PC-9 (cell line): ENCODE measurements around the gene DHCR7. TPM values are rescaled to one million over a fixed set of nuclear protein-coding genes. Genes with fewer than 3 reads are reported as not detected.
A peak's percentile ranks its signal among the peaks of the same experiment; 100 is the strongest.

Experiments
- BruUV-seq: library from RNA; stranded (reverse); fragments of 400-500 nt; replicated peaks from 2 replicates; lab custom pipeline; 2021; lab: Mats Ljungman, UMichigan
- CTCF ChIA-PET: fragments of 300-600 bp; sonication (Branson Sonifier 250); formaldehyde crosslinking; loops from one replicate; lab custom pipeline; 2022; ENCODE audit warnings: antibody characterized with exemption; lab: Charles Lee
- POLR2A ChIA-PET: fragments of 300-600 bp; sonication (Branson Sonifier 250); formaldehyde crosslinking; loops from one replicate; lab custom pipeline; 2022; ENCODE audit warnings: antibody characterized with exemption; ENCODE audit not compliant: unreplicated experiment; lab: Charles Lee
- DNase-seq, 2 experiments: peaks; one replicate each; pipeline versions ENCODE4 v3.0.0 to v3.0.0-alpha.2; 2015 to 2022; ENCODE audit warnings: mixed read lengths in 1 of 2
- H2AFZ ChIP-seq: fragments of 200-600 bp; sonication (generic); 2 replicates; pipeline ENCODE4 v1.8.1; 2017; ENCODE audit warnings: antibody characterized with exemption
- H3F3A ChIP-seq: fragments of 200-600 bp; sonication (generic); 2 replicates; pipeline ENCODE4 v1.8.1; 2017; ENCODE audit warnings: antibody characterized with exemption, mild to moderate bottlenecking, low read depth; ENCODE audit not compliant: insufficient read depth
- H3K27ac ChIP-seq: fragments of 200-600 bp; sonication (generic); 2 replicates; pipeline ENCODE4 v1.6.1; 2016; ENCODE audit warnings: mixed run types
- H3K27me3 ChIP-seq: fragments of 200-600 bp; sonication (generic); 2 replicates; pipeline ENCODE4 v1.6.1; 2016; ENCODE audit warnings: low read depth, mixed run types; ENCODE audit not compliant: insufficient read depth
- H3K36me3 ChIP-seq: fragments of 200-600 bp; sonication (generic); 2 replicates; pipeline ENCODE4 v1.6.1; 2016; ENCODE audit warnings: low read depth, mixed run types
- H3K4me1 ChIP-seq: fragments of 200-600 bp; sonication (generic); replicated peaks from 2 replicates; pipeline ENCODE4 v1.6.1; 2016; ENCODE audit warnings: mixed run types; ENCODE audit not compliant: insufficient read depth
- H3K4me2 ChIP-seq: fragments of 200-600 bp; sonication (generic); 2 replicates; pipeline ENCODE4 v1.6.1; 2017; ENCODE audit warnings: mixed run types
- H3K4me3 ChIP-seq: fragments of 200-600 bp; sonication (generic); 2 replicates; pipeline ENCODE4 v1.6.1; 2016; ENCODE audit warnings: mixed run types
- H3K79me2 ChIP-seq: fragments of 200-600 bp; sonication (generic); 2 replicates; pipeline ENCODE4 v1.6.1; 2017; ENCODE audit warnings: low read depth, mixed run types
- H3K9me2 ChIP-seq: fragments of 200-600 bp; sonication (generic); 2 replicates; pipeline ENCODE4 v1.8.1; 2017; ENCODE audit warnings: mild to moderate bottlenecking; ENCODE audit not compliant: insufficient read depth
- H3K9me3 ChIP-seq: fragments of 200-600 bp; sonication (generic); 2 replicates; pipeline ENCODE4 v1.8.1; 2016; ENCODE audit warnings: low read depth; ENCODE audit not compliant: insufficient read depth
- H4K20me1 ChIP-seq: fragments of 200-600 bp; sonication (generic); 2 replicates; pipeline ENCODE4 v1.8.1; 2017; ENCODE audit not compliant: insufficient read depth
- CTCF ChIP-seq: fragments of 200-600 bp; sonication (generic); conservative IDR thresholded peaks from 2 replicates; pipeline ENCODE4 v1.6.1; 2017; ENCODE audit warnings: mixed run types, antibody characterized with exemption, mild to moderate bottlenecking, moderate library complexity
- EZH2 ChIP-seq: fragments of 200-600 bp; sonication (generic); IDR thresholded peaks from 2 replicates; pipeline ENCODE4 v1.8.0; 2017; ENCODE audit warnings: antibody characterized with exemption, low read depth
- intact Hi-C: fragments of 100-400 bp; cut with micrococcal nuclease; formaldehyde crosslinking; loops from one replicate; pipeline ENCODE4 v1.10.0; 2022; ENCODE audit not compliant: unreplicated experiment
- total RNA-seq: library from RNA; stranded (reverse); gene quantifications from 2 replicates; pipeline ENCODE4 v1.2.3, GENCODE V29; 2021

The DHCR7 gene
- total RNA-seq, 1 experiment from 2014 or later, result 311 TPM

DNA sequence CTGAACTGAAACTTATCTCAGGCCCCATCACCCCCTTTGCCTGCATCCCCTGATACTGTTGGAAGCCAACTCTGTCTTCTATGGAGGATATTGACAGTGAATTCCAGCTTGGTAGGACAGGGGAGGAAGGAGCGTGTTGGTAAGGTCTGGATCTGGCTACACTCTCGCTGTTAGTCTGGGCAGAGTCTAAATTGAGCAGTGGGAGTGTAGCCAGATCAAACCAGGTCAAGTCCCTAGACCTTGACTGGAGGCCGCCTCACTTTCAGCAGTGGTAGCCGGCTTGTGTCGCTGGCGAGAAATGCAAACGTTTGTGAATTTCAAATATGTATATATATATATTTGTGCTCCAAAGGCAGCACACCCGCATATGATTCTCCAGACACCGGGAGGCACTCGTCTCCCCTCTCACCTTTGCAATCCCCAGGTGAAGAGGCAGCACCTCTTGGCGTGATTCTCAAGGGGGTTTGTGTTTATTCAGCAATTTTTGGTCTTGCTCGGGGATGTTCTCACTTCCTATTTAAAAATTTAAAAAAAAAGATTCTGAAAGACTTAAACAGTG, 26.7 kb downstream of the DHCR7 start:
- CTCF ChIA-PET, result interaction anchor here (0.5 kb wide), 1 partner anchor 47 kb away, joined by 3 read pairs; no protein-coding TSS in a partner anchor

GRCh38 chr11:71420455-71421241, 27.5 kb downstream of the DHCR7 start:
- no peaks in the 10 kb centered on the region for H4K20me1 ChIP-seq
- no peaks in the 10 kb centered on the region for H3K36me3 ChIP-seq
- H3K9me2 ChIP-seq, result no peaks in the 10 kb centered on the region
- H2AFZ ChIP-seq, result no peak overlapping the region
- peaks cover 10% of the 10 kb centered on the region for H3K4me1 ChIP-seq
- intact Hi-C loops, result loop anchor here (1.0 to 10.0 kb wide), 4 partner anchors 166 to 954 kb away; partner anchors contain the start of gene SHANK2
- H3F3A ChIP-seq, result peaks cover 16% of the 10 kb centered on the region
- no TSS peak for BruUV-seq
- no peaks in the 10 kb centered on the region for H3K79me2 ChIP-seq
- ChIA-PET POLR2A (interaction anchor here (0.5 to 0.9 kb wide), 2 partner anchors 13 to 1149 kb away, joined by 6 to 11 read pairs; no protein-coding TSS in a partner anchor), CTCF (interaction anchor here (0.5 kb wide), 1 partner anchor 46 kb away, joined by 3 read pairs; no protein-coding TSS in a partner anchor)
- H3K4me2 ChIP-seq, result no peak overlapping the region
- TF ChIP-seq EZH2 (no peak), CTCF (peak; percentile 87)
- no peaks in the 10 kb centered on the region for H3K9me3 ChIP-seq
- no peak overlapping the region for H3K27ac ChIP-seq
- H3K27me3 ChIP-seq, result peaks cover 11% of the 10 kb centered on the region; the same call in 1 of the 2 replicates
- no peak overlapping the region for H3K4me3 ChIP-seq
- peak; percentile 48 to 58 for DNase-seq

More for the DNA sequence above, 26.7 kb downstream of the DHCR7 start:
- H3K27me3 ChIP-seq, result peaks cover 4% of the 10 kb centered on the region; the same call in 1 of the 2 replicates
- no peak for TF ChIP-seq CTCF
- TF ChIP-seq EZH2, result no peak
- H3K4me1 ChIP-seq, result peaks cover 17% of the 10 kb centered on the region
- H3F3A ChIP-seq, result peaks cover 24% of the 10 kb centered on the region
- H3K4me3 ChIP-seq, result no peak overlapping the region
- H4K20me1 ChIP-seq, result no peaks in the 10 kb centered on the region
- no peaks in the 10 kb centered on the region for H3K9me2 ChIP-seq
- intact Hi-C loops, result loop anchor here (2.0 to 10.0 kb wide), 2 partner anchors 167 to 955 kb away; partner anchors contain the start of gene SHANK2
- no TSS peak for BruUV-seq
- H3K9me3 ChIP-seq, result no peaks in the 10 kb centered on the region
- H3K36me3 ChIP-seq, result no peaks in the 10 kb centered on the region
- no peak overlapping the region for H2AFZ ChIP-seq
- H3K4me2 ChIP-seq, result no peak overlapping the region
- DNase-seq, result no peak
- no peaks in the 10 kb centered on the region for H3K79me2 ChIP-seq
- POLR2A ChIA-PET, result interaction anchor here (0.9 kb wide), 1 partner anchor 12 kb away, joined by 6 read pairs; no protein-coding TSS in a partner anchor
- H3K27ac ChIP-seq, result no peak overlapping the region

- Histone ChIP-seq H3F3A (0 out of 2 replicates have a peak, but pooled peaks cover 3% of the 10 kb centered on the region), H3K4me2 (no peak overlapping the region), H3K79me2 (no peaks in the 10 kb centered on the region), H3K27me3 (peaks cover 25% of the 10 kb centered on the region; the same call in 1 of the 2 replicates), H3K9me3 (no peaks in the 10 kb centered on the region), H2AFZ (no peak overlapping the region), H3K36me3 (no peaks in the 10 kb centered on the region), H3K27ac (no peak overlapping the region), H3K4me1 (no peaks in the 10 kb centered on the region), H3K9me2 (no peaks in the 10 kb centered on the region), H4K20me1 (no peaks in the 10 kb centered on the region), H3K4me3 (no peak overlapping the region)
- TF ChIP-seq EZH2 (no peak), CTCF (no peak)
- ChIA-PET POLR2A (no interaction called here), CTCF (interaction anchor here (0.7 to 1.5 kb wide), 2 partner anchors 119 to 332 kb away, joined by 3 read pairs; partner anchors contain the start of gene KRTAP5-8)
- BruUV-seq, result no TSS peak
- intact Hi-C loops, result no loop called here
- no peak for DNase-seq
Observed at GRCh38 chr11:71418643-71419042, 29.6 kb downstream of the DHCR7 start.
